Tibial nerve (tissue), 4 donors: ENCODE data around the gene SFTPD.

Source experiments
- EP300 ChIP-seq, 2 donors: sonication (generic); formaldehyde crosslinking; IDR thresholded peaks; one replicate each; pipeline ENCODE4 v1.6.1; 2017; ENCODE audit warnings: antibody characterized with exemption in 2 of 2, mild to moderate bottlenecking in 1 of 2
- TF ChIP-seq, protein P1 (sequence below), 5 experiments: fragments of 200-600 bp in 3 of 5; fragments of 450-650 bp in 2 of 5; sonication (generic) in 3 of 5; IDR thresholded peaks; one replicate each; pipeline ENCODE4 v1.5.1; 2016 to 2019; ENCODE audit warnings: antibody characterized with exemption in 5 of 5, mild to moderate bottlenecking in 3 of 5, moderate library complexity in 2 of 5

DNA sequence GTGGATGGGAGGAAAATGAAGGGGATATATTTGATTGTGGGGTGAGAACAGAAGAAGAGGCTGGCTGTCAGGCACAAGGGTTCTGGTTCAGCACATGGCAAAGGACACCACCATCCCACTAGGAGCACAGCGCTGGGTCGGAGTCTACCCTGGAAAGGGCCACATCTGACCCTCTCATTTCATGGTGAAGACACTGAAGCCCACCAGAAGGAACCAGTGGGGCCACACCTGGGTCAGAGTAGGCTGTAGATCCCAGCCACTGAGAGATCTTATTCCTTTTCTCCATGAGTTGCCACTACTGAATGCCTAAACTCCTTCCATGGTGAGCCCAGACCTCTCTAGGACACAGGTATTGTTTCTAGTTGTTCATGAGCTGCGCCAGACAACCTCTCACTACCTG, 25.8 kb downstream of the SFTPD start:
- TF ChIP-seq, protein P1, sequence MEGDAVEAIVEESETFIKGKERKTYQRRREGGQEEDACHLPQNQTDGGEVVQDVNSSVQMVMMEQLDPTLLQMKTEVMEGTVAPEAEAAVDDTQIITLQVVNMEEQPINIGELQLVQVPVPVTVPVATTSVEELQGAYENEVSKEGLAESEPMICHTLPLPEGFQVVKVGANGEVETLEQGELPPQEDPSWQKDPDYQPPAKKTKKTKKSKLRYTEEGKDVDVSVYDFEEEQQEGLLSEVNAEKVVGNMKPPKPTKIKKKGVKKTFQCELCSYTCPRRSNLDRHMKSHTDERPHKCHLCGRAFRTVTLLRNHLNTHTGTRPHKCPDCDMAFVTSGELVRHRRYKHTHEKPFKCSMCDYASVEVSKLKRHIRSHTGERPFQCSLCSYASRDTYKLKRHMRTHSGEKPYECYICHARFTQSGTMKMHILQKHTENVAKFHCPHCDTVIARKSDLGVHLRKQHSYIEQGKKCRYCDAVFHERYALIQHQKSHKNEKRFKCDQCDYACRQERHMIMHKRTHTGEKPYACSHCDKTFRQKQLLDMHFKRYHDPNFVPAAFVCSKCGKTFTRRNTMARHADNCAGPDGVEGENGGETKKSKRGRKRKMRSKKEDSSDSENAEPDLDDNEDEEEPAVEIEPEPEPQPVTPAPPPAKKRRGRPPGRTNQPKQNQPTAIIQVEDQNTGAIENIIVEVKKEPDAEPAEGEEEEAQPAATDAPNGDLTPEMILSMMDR (IDR thresholded peaks at IDR 0.05), result no peak
- TF ChIP-seq EP300 (IDR thresholded peaks at IDR 0.05), result no peak
